K562 (cell line): ENCODE results near the gene GRK4. TPM values are rescaled to one million over a fixed set of nuclear protein-coding genes. Genes with fewer than 3 reads are reported as not detected.

Experiments
- ATAC-seq: fragments of 200-7000 bp; cut with Tn5 transposase; 3 replicates; pipeline ENCODE4 v1.9.1; 2020; ENCODE audit warnings: moderate library complexity
- BruUV-seq: library from RNA; stranded (reverse); fragments of 400-500 nt; replicated peaks from 2 replicates; lab custom pipeline; 2021; lab: Mats Ljungman, UMichigan
- CTCF ChIA-PET: fragments of 300-600 bp; formaldehyde crosslinking; extraction: SDS; loops from one replicate; lab custom pipeline; 2021; ENCODE audit warnings: low intra/inter-chr PET ratio; lab: Yijun Ruan, JAX
- POLR2A ChIA-PET: fragments of 300-600, 350-650 bp; sonication (Branson Sonifier 250); formaldehyde crosslinking; extraction: SDS; loops from one replicate; lab custom pipeline; 2021; ENCODE audit warnings: antibody characterized with exemption, inconsistent platforms; lab: Yijun Ruan, JAX
- DNase-seq, 4 experiments: peaks; one replicate each; pipeline versions ENCODE4 v3.0.0 to v3.0.0-alpha.2; 2011 to 2018; ENCODE audit warnings: low spot score in 3 of 4, mixed read lengths in 3 of 4; ENCODE audit errors: extremely low read depth in 1 of 4
- FAIRE-seq: peaks from 2 replicates; lab custom pipeline; 2011; peaks lifted over from hg19 to GRCh38; lab: Jason Lieb, UNC
- H2AFZ ChIP-seq: 2 replicates; pipeline ENCODE4 v1.6.0; 2011; ENCODE audit warnings: low read depth, low read length, control low read depth, inconsistent platforms
- H3K27ac ChIP-seq: fragments of 200-600 bp; 3 replicates; pipeline ENCODE4 v1.8.0; 2011; ENCODE audit warnings: low read depth, mild to moderate bottlenecking, control low read depth, inconsistent platforms, low read length, moderate library complexity, mixed read lengths; ENCODE audit errors: extremely low read depth
- H3K27me3 ChIP-seq, 2 experiments: fragments of 300-600 bp in 1 of 2; 2 replicates in 1 of 2; 3 replicates in 1 of 2; pipeline versions ENCODE4 v1.6.0 to v1.8.0; 2011; ENCODE audit warnings: inconsistent platforms in 2 of 2, low read length in 2 of 2, mild to moderate bottlenecking in 1 of 2, mixed read lengths in 1 of 2, moderate library complexity in 1 of 2; ENCODE audit not compliant: control insufficient read depth in 2 of 2, insufficient read depth in 2 of 2
- H3K36me3 ChIP-seq: fragments of 300-600 bp; 3 replicates; pipeline ENCODE4 v1.8.0; 2011; ENCODE audit warnings: mild to moderate bottlenecking, low read length, inconsistent platforms; ENCODE audit not compliant: control insufficient read depth, insufficient read depth
- H3K4me1 ChIP-seq, 2 experiments: fragments of 200-600 bp in 1 of 2; replicated peaks in 1 of 2; 2 replicates in 1 of 2; 3 replicates in 1 of 2; pipeline versions ENCODE4 v1.5.1 to v1.8.0; 2011; ENCODE audit warnings: inconsistent platforms in 2 of 2, low read length in 2 of 2, mild to moderate bottlenecking in 1 of 2, mixed read lengths in 1 of 2, moderate library complexity in 1 of 2; ENCODE audit not compliant: control insufficient read depth in 2 of 2, insufficient read depth in 2 of 2
- H3K4me2 ChIP-seq: 2 replicates; pipeline ENCODE4 v1.6.1; 2011; ENCODE audit warnings: low read length, control low read depth, inconsistent platforms, mixed read lengths; ENCODE audit not compliant: insufficient read depth
- H3K4me3 ChIP-seq: fragments of 200-600 bp; sonication (generic), shearing (Covaris generic); 2 replicates; pipeline ENCODE4 v1.5.1; 2016; ENCODE audit warnings: control low read depth, inconsistent platforms
- H3K79me2 ChIP-seq: fragments of 200-600 bp; 3 replicates; pipeline ENCODE4 v1.8.0; 2011; ENCODE audit warnings: low read length, inconsistent platforms; ENCODE audit not compliant: control insufficient read depth, insufficient read depth
- H3K9ac ChIP-seq, 2 experiments: 2 replicates each; pipeline versions ENCODE4 v1.6.0 to v1.6.1; 2011; ENCODE audit warnings: low read depth in 2 of 2, low read length in 2 of 2, control low read depth in 1 of 2, inconsistent platforms in 1 of 2, mild to moderate bottlenecking in 1 of 2, mixed read lengths in 1 of 2; ENCODE audit not compliant: insufficient read depth in 1 of 2
- H3K9me1 ChIP-seq: one replicate; pipeline ENCODE4 v1.6.0; 2011; ENCODE audit warnings: inconsistent platforms, mild to moderate bottlenecking, low read length, moderate library complexity; ENCODE audit not compliant: control insufficient read depth, insufficient read depth
- H3K9me3 ChIP-seq: replicated peaks from 2 replicates; pipeline ENCODE4 v1.5.1; 2011; ENCODE audit warnings: low read depth, low read length, inconsistent platforms; ENCODE audit not compliant: control insufficient read depth, insufficient read depth
- H4K20me1 ChIP-seq: replicated peaks from 2 replicates; pipeline ENCODE4 v1.6.1; 2011; ENCODE audit warnings: low read length, inconsistent platforms, mixed read lengths; ENCODE audit not compliant: control insufficient read depth, insufficient read depth
- AFF4 ChIP-seq: sonication (generic); formaldehyde crosslinking; IDR thresholded peaks from 2 replicates; pipeline ENCODE4 v1.8.0; 2023; ENCODE audit warnings: mild to moderate bottlenecking, missing genetic modification reagents
- ETV6 ChIP-seq, 3 experiments: fragments of 150-350 bp in 1 of 3; sonication (generic) in 1 of 3; formaldehyde crosslinking in 1 of 3; IDR thresholded peaks; 2 replicates each; pipeline versions ENCODE4 v1.6.1 to v1.8.0; 2014 to 2022; ENCODE audit warnings: borderline replicate concordance in 2 of 3, low read depth in 2 of 3, antibody characterized with exemption in 1 of 3, low read length in 1 of 3, mild to moderate bottlenecking in 1 of 3, missing genetic modification reagents in 1 of 3
- KAT2B ChIP-seq: IDR thresholded peaks from one replicate; pipeline ENCODE4 v1.6.1; 2012; ENCODE audit warnings: low read depth, mild to moderate bottlenecking, control low read depth, inconsistent platforms, low read length, moderate library complexity
- MIER1 ChIP-seq: fragments of 450-650 bp; IDR thresholded peaks from 2 replicates; pipeline ENCODE4 v1.6.1; 2016; ENCODE audit warnings: antibody characterized with exemption, mild to moderate bottlenecking, low read depth
- NEUROD1 ChIP-seq: fragments of 150-350 bp; IDR thresholded peaks from 2 replicates; pipeline ENCODE4 v1.6.1; 2014; ENCODE audit warnings: borderline replicate concordance, low read length, low read depth; ENCODE audit not compliant: partially characterized antibody
- POLR2H ChIP-seq: IDR thresholded peaks from 2 replicates; pipeline ENCODE4 v1.6.1; 2016; ENCODE audit warnings: missing genetic modification characterization, low read depth, mild to moderate bottlenecking, control low read depth, missing compliant biosample characterization, moderate library complexity
- RFX1 ChIP-seq: fragments of 450-650 bp; IDR thresholded peaks from 2 replicates; pipeline ENCODE4 v1.6.1; 2016; ENCODE audit warnings: mild to moderate bottlenecking, moderate library complexity
- SMAD3 ChIP-seq: fragments of 450-650 bp; formaldehyde crosslinking; conservative IDR thresholded peaks from 2 replicates; pipeline ENCODE4 v1.4.0; 2020; ENCODE audit warnings: mild to moderate bottlenecking
- STAT5A ChIP-seq: IDR thresholded peaks from 2 replicates; pipeline ENCODE4 v1.6.1; 2012; ENCODE audit warnings: low read length, inconsistent platforms, borderline replicate concordance
- TCFL5 ChIP-seq: fragments of 250-450 bp; sonication (Bioruptor Pico); conservative IDR thresholded peaks from 2 replicates; pipeline ENCODE4 v1.6.1; 2021; ENCODE audit warnings: mild to moderate bottlenecking, moderate library complexity, matching md5 sums
- ZBED1 ChIP-seq: IDR thresholded peaks from 2 replicates; pipeline ENCODE4 v1.6.1; 2014
- ZNF274 ChIP-seq: IDR thresholded peaks from 2 replicates; pipeline ENCODE4 v1.6.1; 2011; ENCODE audit warnings: low read depth, mild to moderate bottlenecking, low read length, moderate library complexity, borderline replicate concordance
- WGBS: fragments of 100-300 bp; shearing (Covaris generic); methylation state at CpG from one replicate; pipeline ENCODE4 v1.1.6; 2016; ENCODE audit warnings: low coverage, mixed read lengths; ENCODE audit not compliant: insufficient coverage; ENCODE audit errors: missing lambda C conversion rate; 5-methylcytosine and 5-hydroxymethylcytosine counted together
- in situ Hi-C: fragments of 300-500 bp; cut with MboI; formaldehyde crosslinking; loops from 4 replicates; pipeline ENCODE4 v1.15.0; 2018; ENCODE audit warnings: inconsistent platforms, mixed read lengths
- intact Hi-C: fragments of 100-400 bp; cut with micrococcal nuclease; formaldehyde crosslinking; loops from 2 replicates; pipeline ENCODE4 v1.14.2; 2022
- polyA plus RNA-seq, 8 experiments: library from polyadenylated mRNA; depleted of rRNA in 4 of 8; stranded (reverse) in 5 of 8; unstranded in 3 of 8; fragments of >200 nt; fragmentation: Nextera tagmentation in 2 of 8; fragmentation: Illumina TruSeq in 1 of 8; extraction: Ambion mirVana in 2 of 8; extraction: Trizol in 1 of 8; gene quantifications; 2 replicates each; pipeline versions ENCODE4 v1.2.1 to v1.2.3, GENCODE V29; 2011 to 2014; ENCODE audit warnings: inconsistent platforms in 1 of 8, missing spikeins in 1 of 8
- total RNA-seq, 7 experiments: library from RNA; depleted of rRNA in 6 of 7; stranded (reverse); fragments of >200 nt in 6 of 7; fragmentation: Illumina TruSeq in 2 of 7; extraction: Trizol in 2 of 7; gene quantifications; 2 replicates each; pipeline versions ENCODE4 v1.2.1 to v1.2.3, GENCODE V29; 2011 to 2021; ENCODE audit warnings: low replicate concordance in 1 of 7
- TF ChIP-seq, protein P1 (sequence below): sonication (generic); formaldehyde crosslinking; IDR thresholded peaks from 2 replicates; pipeline ENCODE4 v1.8.0; 2022; ENCODE audit warnings: mild to moderate bottlenecking, missing genetic modification reagents

GRK4 gene
- total and polyA plus RNA-seq, 9 of the 15 experiments (the other 6 are each of a cell fraction or from before 2014, with no cell fraction given): 1.1 to 4.8 (median 2.6) TPM

DNA sequence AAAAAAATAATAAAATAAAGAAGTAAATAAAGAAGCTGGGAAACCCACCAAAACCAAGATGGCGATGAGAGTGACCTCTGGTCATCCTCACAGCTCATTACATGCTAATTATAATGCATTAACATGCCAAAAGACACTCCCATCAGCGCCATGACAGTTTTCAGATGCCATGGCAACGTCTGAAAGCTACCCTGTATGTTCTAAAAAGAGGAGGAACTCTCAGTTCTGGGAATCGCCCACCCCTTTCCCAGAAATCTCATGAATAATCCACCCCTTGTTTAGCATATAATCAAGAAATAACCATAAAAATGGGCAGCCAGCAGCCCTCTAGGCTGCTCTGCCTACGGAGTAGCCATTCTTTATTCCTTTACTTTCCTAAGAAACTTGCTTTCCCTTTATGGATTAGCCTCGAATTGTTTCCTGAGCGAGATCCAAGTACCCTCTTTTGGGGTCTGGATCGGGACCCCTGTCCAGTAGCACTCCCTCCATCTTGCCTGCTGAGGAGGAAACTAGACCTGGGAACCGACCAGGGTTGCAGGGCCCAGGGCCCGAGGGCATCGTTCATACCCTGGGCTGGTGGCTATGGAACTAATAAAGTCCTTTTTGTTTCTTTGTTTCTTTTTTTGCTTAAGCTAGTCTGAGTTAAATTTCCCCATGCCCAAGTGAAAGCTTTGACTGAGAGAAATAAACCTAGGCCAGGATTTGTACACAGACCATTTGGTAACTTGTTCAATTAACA is 80.1 kb downstream of the GRK4 start:
- peaks cover 0 to 18% of the 10 kb centered on the region in 2 experiments for H3K4me1 ChIP-seq
- CTCF ChIA-PET: no interaction called here
- DNase-seq (no peak), FAIRE-seq (no peak), ATAC-seq (no peak)
- H3K36me3 ChIP-seq: no peaks in the 10 kb centered on the region
- no peaks in the 10 kb centered on the region for H4K20me1 ChIP-seq
- in situ Hi-C loops (no loop called here), intact Hi-C loops (loop anchor here (10.0 kb wide), 1 partner anchor 91 kb away; no protein-coding TSS in a partner anchor)
- no peak overlapping the region for H3K9ac ChIP-seq
- H3K4me3 ChIP-seq: no peak overlapping the region
- H3K9me3 ChIP-seq: peaks cover 2% of the 10 kb centered on the region; the same call in 1 of the 2 replicates
- H2AFZ ChIP-seq: no peak overlapping the region
- no peak overlapping the region for H3K4me2 ChIP-seq
- POLR2A ChIA-PET: interaction anchor here (1.1 to 1.2 kb wide), 2 partner anchors 10 to 11 kb away, joined by 3 to 4 read pairs; no protein-coding TSS in a partner anchor
- no TSS peak for BruUV-seq
- no peak overlapping the region for H3K27ac ChIP-seq
- peaks cover 29 to 40% of the 10 kb centered on the region in 2 experiments for H3K27me3 ChIP-seq
- H3K9me1 ChIP-seq: no peaks in the 10 kb centered on the region
- H3K79me2 ChIP-seq: no peaks in the 10 kb centered on the region
- 8% methylated on average over 11 of the region's 11 CpGs for WGBS
- TF ChIP-seq RFX1 (peak; percentile 75), ZBED1 (no peak), STAT5A (peak; percentile 75), NEUROD1 (no peak), TCFL5 (CRISPR knock-in tag) (no peak), AFF4 (no peak), ZNF274 (no peak), ETV6 (IDR thresholded peaks at IDR 0.05; ENCODE audit: borderline replicate concordance in 1 of 2, low read depth in 2 of 2, low read length in 1 of 2) (no peak), ETV6 (CRISPR knock-in tag; IDR thresholded peaks at IDR 0.05; ENCODE audit: borderline replicate concordance) (no peak), MIER1 (no peak), KAT2B (no peak), POLR2H (tag) (no peak), SMAD3 (CRISPR knock-in tag) (no peak)
- TF ChIP-seq, protein P1, sequence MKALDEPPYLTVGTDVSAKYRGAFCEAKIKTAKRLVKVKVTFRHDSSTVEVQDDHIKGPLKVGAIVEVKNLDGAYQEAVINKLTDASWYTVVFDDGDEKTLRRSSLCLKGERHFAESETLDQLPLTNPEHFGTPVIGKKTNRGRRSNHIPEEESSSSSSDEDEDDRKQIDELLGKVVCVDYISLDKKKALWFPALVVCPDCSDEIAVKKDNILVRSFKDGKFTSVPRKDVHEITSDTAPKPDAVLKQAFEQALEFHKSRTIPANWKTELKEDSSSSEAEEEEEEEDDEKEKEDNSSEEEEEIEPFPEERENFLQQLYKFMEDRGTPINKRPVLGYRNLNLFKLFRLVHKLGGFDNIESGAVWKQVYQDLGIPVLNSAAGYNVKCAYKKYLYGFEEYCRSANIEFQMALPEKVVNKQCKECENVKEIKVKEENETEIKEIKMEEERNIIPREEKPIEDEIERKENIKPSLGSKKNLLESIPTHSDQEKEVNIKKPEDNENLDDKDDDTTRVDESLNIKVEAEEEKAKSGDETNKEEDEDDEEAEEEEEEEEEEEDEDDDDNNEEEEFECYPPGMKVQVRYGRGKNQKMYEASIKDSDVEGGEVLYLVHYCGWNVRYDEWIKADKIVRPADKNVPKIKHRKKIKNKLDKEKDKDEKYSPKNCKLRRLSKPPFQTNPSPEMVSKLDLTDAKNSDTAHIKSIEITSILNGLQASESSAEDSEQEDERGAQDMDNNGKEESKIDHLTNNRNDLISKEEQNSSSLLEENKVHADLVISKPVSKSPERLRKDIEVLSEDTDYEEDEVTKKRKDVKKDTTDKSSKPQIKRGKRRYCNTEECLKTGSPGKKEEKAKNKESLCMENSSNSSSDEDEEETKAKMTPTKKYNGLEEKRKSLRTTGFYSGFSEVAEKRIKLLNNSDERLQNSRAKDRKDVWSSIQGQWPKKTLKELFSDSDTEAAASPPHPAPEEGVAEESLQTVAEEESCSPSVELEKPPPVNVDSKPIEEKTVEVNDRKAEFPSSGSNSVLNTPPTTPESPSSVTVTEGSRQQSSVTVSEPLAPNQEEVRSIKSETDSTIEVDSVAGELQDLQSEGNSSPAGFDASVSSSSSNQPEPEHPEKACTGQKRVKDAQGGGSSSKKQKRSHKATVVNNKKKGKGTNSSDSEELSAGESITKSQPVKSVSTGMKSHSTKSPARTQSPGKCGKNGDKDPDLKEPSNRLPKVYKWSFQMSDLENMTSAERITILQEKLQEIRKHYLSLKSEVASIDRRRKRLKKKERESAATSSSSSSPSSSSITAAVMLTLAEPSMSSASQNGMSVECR: no peak
